ENCODE data around the gene ACMSD. TPM values are rescaled to one million over a fixed set of nuclear protein-coding genes. Genes with fewer than 3 reads are reported as not detected.

Gene ACMSD
- total and polyA plus RNA-seq, 10 of the 15 experiments (the other 5 are each of a cell fraction or from before 2014, with no cell fraction given), result 0.08 TPM; not detected in 9

- TF ChIP-seq NKRF (conservative IDR thresholded peaks at IDR 0.05) (no peak), IRF4 (IDR thresholded peaks at IDR 0.05; ENCODE audit: low read depth, low read length) (no peak), ZNF622 (IDR thresholded peaks at IDR 0.05) (no peak), PBX3 (IDR thresholded peaks at IDR 0.05; ENCODE audit: insufficient replicate concordance, low read depth, low read length) (no peak), GABPA (IDR thresholded peaks at IDR 0.05; ENCODE audit: low read depth) (no peak), CUX1 (IDR thresholded peaks at IDR 0.05; ENCODE audit: insufficient replicate concordance, low read depth, low read length) (no peak), NFXL1 (IDR thresholded peaks at IDR 0.05; ENCODE audit: borderline replicate concordance) (no peak)
Observed at GRCh38 chr2:134875309-134875708, 36.9 kb downstream of the ACMSD start (continued).

All from GM12878 (cell line).